Measurements from ENCODE around the gene INTU.

Gene INTU

DNA sequence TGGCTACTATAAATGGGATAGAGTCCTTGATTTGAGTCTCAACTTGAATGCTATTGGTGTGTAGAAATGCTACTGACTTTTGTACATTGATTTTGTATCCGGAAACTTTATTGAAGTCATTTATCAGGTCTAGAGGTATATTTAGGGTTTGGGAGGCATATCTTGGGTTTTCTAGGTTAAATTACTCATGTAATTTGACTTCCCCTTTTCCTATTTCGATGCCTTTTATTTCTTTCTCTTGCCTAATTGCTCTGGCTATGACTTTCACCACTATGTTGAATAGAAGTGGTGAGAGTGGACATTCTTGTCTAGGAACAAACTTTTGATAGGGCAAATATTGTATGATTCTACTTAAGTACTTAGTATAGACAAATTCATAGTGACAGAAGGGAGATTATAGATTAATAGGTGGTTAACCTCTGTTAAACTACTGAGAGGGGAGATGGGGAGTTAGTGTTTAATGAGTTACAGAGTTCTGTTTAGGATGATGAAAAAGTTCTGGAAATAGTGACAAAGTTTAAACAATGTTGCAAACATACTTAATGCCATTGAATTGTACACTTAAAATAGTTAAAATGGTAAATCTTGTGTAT lies 126.6 kb downstream of the INTU start:
- DNase-seq: no peak

DNA sequence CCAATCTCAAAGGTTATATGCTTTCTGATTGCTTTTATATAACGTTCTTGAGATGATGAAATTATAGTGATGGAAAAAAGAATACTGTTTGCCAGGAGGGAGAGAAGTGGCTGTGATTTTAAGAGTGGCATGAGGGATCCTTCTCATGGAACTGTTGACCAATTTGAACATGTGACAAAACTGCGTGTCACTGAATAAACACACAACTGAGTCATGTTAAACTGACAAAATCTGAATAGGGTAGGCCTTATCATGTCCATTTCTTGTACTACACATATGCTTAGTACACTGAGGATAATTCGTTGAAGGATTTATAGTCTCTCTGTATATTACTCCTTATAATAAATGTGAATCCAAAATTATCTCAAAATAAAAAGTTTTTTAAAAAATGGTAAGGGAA lies 127.1 kb downstream of the INTU start:
- DNase-seq: no peak

DNA sequence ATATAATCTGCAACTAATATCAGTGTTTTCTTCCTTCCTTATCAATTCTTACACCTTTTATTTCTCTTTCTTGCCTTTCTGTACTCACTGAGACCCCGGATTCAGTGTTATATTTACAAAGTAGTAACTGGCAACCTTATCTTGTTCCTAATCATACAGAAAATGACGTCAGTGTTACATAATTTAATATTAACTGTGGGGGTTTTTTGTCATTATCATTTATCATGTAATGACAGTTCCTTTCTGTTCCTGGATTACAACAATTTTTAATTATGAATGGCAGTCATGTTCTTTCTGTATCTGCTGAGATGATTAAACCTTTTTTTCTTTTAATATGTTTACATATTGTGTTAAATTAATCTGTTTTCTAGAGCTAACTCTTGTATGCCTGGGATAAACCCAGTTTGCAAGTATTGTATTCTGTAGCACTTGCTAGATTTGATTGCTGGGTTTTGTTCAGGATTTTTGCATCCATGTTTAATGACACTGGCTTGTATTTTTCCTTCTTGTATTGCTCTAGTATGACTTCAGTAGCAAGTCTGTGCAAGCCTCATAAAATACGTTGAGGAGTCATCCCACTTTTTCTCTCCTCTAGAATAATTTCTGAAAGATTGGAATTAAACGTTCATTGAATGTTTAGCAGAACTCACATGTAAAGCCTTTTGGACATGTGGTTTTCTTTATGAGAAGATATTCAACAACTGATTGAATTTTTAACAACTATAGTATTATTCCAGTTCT lies 138.9 kb downstream of the INTU start:
- no peak for DNase-seq

GRCh38 chr4:127772769-127773671 lies 140.3 kb downstream of the INTU start:
- DNase-seq: no peak

DNA sequence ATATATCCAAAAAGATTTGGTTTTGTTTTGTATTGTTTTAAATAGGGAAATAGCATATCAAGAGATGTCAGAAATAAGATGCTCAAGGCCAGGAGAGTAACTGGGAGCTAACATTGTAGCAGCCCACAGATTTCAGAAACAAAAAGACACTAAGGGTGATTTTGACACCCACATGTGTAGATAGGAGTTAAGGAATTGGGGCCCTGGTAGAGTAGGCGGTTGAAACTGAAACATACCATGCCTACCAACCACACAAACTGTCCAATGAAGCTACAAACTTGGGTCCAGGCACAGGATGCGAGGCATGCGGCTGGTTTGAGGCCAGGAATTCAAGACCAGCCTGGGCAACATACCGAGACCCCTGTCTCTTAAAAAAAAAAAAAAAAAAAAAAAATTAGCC lies 143.1 kb downstream of the INTU start:
- DNase-seq: no peak

All from activated gamma-delta T cell treated with Interleukin-2 at 50 U/mL for 16 hours (primary cell).